Bladder microvascular endothelial cell (primary cell): ENCODE data around the gene NCAPH2. TPM values are rescaled to one million over a fixed set of nuclear protein-coding genes. Genes with fewer than 3 reads are reported as not detected.

ENCODE experiments used
- total RNA-seq: library from RNA; depleted of rRNA; stranded (reverse); fragments of >200 nt; gene quantifications from 2 replicates; pipeline ENCODE4 v1.2.3, GENCODE V29; 2014

NCAPH2 gene
- 26.9 and 30.9 TPM in 2 replicates for total RNA-seq

DNA sequence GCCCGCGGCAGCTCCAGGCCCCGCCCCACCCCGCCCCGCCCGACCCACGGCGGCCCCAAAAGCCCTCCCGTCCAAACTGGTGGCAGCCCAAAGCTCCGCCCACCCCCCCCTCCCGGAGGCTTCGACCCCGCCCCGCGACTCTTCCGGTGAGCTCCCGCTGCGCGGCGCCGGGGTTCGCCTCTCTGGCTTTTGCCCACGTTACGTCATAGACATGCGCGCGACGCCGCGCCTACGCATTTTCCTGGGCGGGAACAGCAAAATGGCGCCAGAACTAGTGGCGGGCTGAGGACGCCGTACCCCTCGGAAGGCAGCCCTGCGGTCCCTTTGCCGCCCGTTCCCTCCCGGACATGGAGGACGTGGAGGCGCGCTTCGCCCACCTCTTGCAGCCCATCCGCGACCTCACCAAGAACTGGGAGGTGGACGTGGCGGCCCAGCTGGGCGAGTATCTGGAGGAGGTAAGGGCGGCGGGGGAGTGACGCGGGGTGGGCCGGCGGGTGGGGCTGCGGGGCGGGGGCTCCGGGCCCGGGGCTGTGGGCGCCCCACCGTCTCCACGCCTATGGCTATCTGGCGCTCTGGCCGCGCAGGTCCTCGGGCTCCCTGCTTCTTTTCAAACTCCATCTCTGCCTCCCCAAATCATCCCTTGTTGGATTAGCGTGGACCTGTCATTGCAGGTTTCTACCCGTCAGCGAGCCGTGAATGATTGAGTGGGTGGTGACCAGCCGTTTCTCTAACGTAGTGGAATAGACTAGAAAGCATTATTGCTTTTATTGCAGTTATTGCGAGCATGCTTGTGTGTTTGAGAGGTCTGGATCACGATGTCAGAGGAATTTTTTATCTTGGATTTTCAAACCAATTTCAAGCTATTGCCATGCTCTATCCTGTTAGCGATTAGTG is at the start of gene NCAPH2:
Gene NCAPH2, plus strand, starts transcription at position 234 of the 894 bp plus-strand sequence. Its CDS starts 114 bp downstream, at position 348.

GRCh38 chr22:50474710-50475651 is 33.0 kb upstream of the NCAPH2 start, which contains the start of gene SBF1:
Gene SBF1 (minus strand): TSS chr22:50475035. CDS start chr22:50474840, 195 bp downstream.

GRCh38 chr22:50481440-50482106 is 26.5 kb upstream of the NCAPH2 start, which contains the start of gene ADM2:
Gene ADM2 (plus strand): TSS chr22:50481543. CDS start chr22:50481848, 305 bp downstream.

GRCh38 chr22:50486561-50487289 is 21.3 kb upstream of the NCAPH2 start, which contains the start of gene MIOX:
Gene MIOX (plus strand): TSS chr22:50486859. CDS start chr22:50486898, 39 bp downstream.

GRCh38 chr22:50507421-50507990 is 518 bp upstream of the NCAPH2 start, which contains the start of gene LMF2:
Gene LMF2 (minus strand): TSS chr22:50507702. CDS start chr22:50507675, 27 bp downstream.

DNA sequence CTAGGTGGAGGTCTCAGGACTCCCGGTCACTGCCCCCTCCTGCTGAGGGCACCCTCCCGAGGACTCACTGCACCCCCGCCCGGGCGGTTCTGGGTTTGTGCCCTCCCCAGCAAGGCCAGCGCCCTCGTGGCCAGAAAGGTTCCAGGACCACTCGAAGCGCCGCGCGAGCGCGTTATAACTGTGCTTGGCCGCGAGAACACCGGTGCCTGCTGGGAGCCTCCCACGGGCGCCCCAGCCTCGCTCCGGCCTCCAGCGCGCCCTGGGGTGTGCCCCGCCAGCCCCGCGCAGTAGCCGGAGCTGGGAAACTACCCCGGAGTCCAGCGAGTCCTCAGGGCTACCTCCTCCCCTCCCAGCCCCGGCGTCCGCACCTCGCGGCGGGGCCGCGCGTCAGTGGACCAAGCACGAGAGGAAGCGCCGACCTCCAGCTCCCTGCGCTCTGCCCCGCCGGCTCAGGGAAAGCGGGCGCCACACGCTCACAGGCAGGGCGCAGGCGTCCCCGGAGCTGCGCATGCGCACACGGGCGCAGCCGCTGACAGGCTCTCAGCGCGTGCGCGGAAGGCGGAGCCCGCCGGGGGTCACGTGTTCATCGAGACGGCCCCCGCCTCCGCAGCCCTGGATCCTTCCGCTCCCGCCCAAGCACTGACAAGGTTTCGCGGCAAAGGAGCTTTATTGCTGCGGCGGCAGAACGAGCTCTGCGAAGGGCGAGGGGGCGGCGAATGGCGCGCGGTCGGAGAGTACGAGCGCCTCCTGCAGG is 17.3 kb downstream of the NCAPH2 start, which contains the start of gene SCO2:
Gene SCO2, minus strand, starts transcription at position 495 of the 754 bp plus-strand sequence. CDS start 1,187 bp downstream, outside the sequence.

GRCh38 chr22:50529897-50530579 is 22.0 kb downstream of the NCAPH2 start, which contains the start of gene TYMP:
Gene TYMP (minus strand): TSS chr22:50530012. CDS start chr22:50529709, 303 bp downstream.

DNA sequence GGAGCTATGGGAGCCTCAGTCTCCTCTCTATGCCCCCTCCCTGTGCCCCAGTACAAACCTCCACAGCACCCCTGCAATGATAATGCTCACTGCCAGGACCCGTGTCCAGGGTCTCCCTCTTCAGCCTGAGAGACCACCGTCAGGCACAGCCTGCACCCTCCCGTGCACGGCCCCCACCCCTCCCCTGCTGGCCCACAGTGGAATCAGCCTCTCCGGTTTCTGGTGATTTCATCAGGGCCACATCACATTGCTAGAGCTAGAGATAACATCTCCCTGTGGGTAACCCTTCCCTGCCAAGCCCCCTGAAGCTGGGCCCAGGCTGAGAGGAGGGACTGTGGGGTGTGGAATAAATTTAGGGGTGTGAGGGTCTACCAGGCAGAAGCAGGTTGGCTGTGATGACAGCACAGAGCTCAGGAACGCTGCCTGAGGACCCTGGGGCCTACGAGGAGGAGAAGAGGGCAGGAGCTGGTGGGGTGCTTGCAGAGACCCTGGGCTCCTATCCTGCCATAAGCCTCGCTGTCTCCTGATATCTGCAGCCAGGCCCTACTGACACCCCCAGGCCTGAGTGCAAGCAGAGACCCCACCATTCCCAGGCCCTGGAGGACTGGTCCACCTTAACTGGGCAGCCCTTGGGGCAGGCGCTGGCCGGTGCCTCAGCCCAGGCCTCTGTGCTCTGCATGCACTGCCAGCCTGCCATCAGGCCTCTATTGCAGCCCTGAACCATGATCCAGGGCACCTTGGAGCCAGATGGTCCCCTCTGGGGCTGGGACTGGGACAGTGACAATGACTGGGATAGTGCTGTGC is 37.7 kb downstream of the NCAPH2 start, which contains the start of gene KLHDC7B:
Gene KLHDC7B, plus strand, starts transcription at position 378 of the 804 bp plus-strand sequence. Its CDS starts 345 bp downstream, at position 723.

DNA sequence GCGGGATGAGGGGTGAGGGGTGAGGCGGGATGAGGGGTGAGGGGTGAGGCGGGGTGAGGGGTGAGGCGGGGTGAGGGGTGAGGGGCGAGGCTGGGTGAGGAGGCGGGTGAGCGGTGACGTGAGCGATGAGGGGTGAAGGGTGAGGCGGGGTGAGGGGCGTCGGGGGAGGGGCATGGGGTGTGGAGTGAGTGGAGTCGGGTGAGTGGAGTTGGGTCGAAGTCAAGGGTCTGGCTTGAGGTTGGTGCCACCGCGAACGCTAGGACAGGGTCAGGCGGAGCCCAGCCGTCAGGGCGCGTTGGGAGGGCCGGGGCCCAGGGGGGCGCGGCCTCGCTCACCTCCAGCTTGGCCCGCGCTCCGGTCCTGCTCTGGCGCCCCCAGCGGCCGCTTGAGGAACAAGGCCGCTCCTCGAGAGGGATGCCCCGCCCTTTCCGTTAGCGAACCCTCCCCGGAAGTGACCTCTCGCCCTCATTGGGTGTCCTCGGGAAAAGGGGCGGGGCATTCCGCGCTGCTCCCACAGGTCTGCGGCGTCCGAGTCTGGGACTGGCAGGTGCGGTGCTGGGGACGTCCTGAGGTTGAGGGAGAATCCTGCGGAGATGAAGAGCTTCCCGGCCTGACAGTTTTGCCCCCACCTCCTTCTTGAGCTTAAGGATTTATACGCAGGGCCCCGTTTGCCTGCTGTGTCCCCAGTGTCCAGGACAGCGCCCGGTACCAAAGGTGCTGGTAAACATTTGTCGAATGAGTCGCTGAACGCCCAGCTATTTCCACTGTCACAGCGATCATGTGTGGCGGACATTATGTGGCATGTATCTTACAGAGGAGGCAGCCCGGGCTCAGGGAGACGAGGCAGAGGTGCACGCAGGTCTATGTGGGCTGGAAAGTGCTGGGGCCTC is 54.7 kb downstream of the NCAPH2 start, which contains the start of gene SYCE3:
Gene SYCE3, minus strand, starts transcription at position 397 of the 890 bp plus-strand sequence. CDS start 6,514 bp downstream, outside the sequence.

Other genes starting within 250 kb of the NCAPH2 start
- 61.7 and 93.9 TPM in 2 replicates for gene MAPK12, start 246.5 kb upstream of the NCAPH2 start, total RNA-seq
- gene MAPK11, start 237.8 kb upstream of the NCAPH2 start, total RNA-seq, result 27.4 and 31.8 TPM in 2 replicates
- 63.8 and 185 TPM in 2 replicates for gene PLXNB2, start 200.6 kb upstream of the NCAPH2 start, total RNA-seq
- 2.0 and 2.3 TPM in 2 replicates for gene DENND6B, start 181.2 kb upstream of the NCAPH2 start, total RNA-seq
- 47.9 and 75.4 TPM in 2 replicates for gene PPP6R2, start 164.9 kb upstream of the NCAPH2 start, total RNA-seq
- gene SBF1, start 33.2 kb upstream of the NCAPH2 start, total RNA-seq, result 33.2 and 63.9 TPM in 2 replicates
- 0.16 and 3.2 TPM in 2 replicates for gene ADM2, start 26.7 kb upstream of the NCAPH2 start, total RNA-seq
- gene MIOX, start 21.4 kb upstream of the NCAPH2 start, total RNA-seq, result not detected in 2 replicates
- gene LMF2, start 522 bp upstream of the NCAPH2 start, total RNA-seq, result 24.3 and 34.7 TPM in 2 replicates
- gene SCO2, start 17.4 kb downstream of the NCAPH2 start, total RNA-seq, result 1.8 and 5.8 TPM in 2 replicates
- gene TYMP, start 21.8 kb downstream of the NCAPH2 start, total RNA-seq, result 28.2 and 35.5 TPM in 2 replicates
- not detected in 2 replicates for gene KLHDC7B, start 37.7 kb downstream of the NCAPH2 start, total RNA-seq
- gene SYCE3, start 54.7 kb downstream of the NCAPH2 start, total RNA-seq, result not detected in 2 replicates
- gene CPT1B, start 70.2 kb downstream of the NCAPH2 start, total RNA-seq, result 6.8 and 20.2 TPM in 2 replicates
- gene CHKB, start 74.6 kb downstream of the NCAPH2 start, total RNA-seq, result 27.8 and 32.9 TPM in 2 replicates
- gene MAPK8IP2, start 92.6 kb downstream of the NCAPH2 start, total RNA-seq, result 0.32 and 0.38 TPM in 2 replicates
- gene ARSA, start 119.9 kb downstream of the NCAPH2 start, total RNA-seq, result 13.6 and 18.9 TPM in 2 replicates
- 21.0 and 37.3 TPM in 2 replicates for gene SHANK3, start 164.6 kb downstream of the NCAPH2 start, total RNA-seq
- gene ACR, start 230.0 kb downstream of the NCAPH2 start, total RNA-seq, result 0.16 and 0.69 TPM in 2 replicates